ENCODE data around the gene GABPA. TPM values are rescaled to one million over a fixed set of nuclear protein-coding genes. Genes with fewer than 3 reads are reported as not detected.

The GABPA gene
- total RNA-seq, 1 experiment from 2014 or later = 20.4 TPM

GRCh38 chr21:25732091-25732760 is 2.5 kb upstream of the GABPA start:
- Mint-ChIP-seq H3K27ac (peak overlapping the region in 1 of 3 experiments; percentile 20; a peak in 3 of 7 replicates), H3K36me3 (ENCODE audit: insufficient read depth in 1 of 3, low read depth in 3 of 3) (peaks cover 7 to 32% (median 29%) of the 10 kb centered on the region in 3 experiments), H3K4me1 (peaks cover 22% of the 10 kb centered on the region in 2 experiments), H3K9me3 (peaks cover 2 to 5% of the 10 kb centered on the region in 2 experiments; a peak in 3 of 5 replicates), H3K27me3 (ENCODE audit: low read depth) (no peaks in the 10 kb centered on the region), H3K4me3 (no peak overlapping the region)
- no peaks in the 10 kb centered on the region for H3K4me1 ChIP-seq (ENCODE audit: insufficient read depth, low read length)
- no peak overlapping the region for H4K91ac ChIP-seq (ENCODE audit: insufficient read length, low read depth, low read length)
- H4K8ac ChIP-seq (replicated peaks; ENCODE audit: insufficient read length, low read depth, low read length) = no peak overlapping the region
- no peak overlapping the region for H2BK5ac ChIP-seq (ENCODE audit: insufficient read length, low read length)
- H3K27ac ChIP-seq (ENCODE audit: insufficient read length, low read depth, low read length) = no peak overlapping the region
- no peak overlapping the region for H3K14ac ChIP-seq (ENCODE audit: insufficient read depth, low read length)
- H3K4ac ChIP-seq (ENCODE audit: low read depth, low read length) = no peak overlapping the region
- H3K56ac ChIP-seq (ENCODE audit: insufficient read length, low read depth, low read length) = no peak overlapping the region
- no peak overlapping the region for H2BK20ac ChIP-seq (ENCODE audit: low read depth, low read length, poor library complexity, severe bottlenecking)
- no peak overlapping the region for H3T11ph ChIP-seq (ENCODE audit: low read length)
- no peak overlapping the region for H2AK5ac ChIP-seq (ENCODE audit: insufficient read length, low read length)
- peaks cover 21% of the 10 kb centered on the region; the same call in 1 of the 2 replicates for H3K79me2 ChIP-seq (ENCODE audit: insufficient read depth, low read length)
- no peak for TF ChIP-seq CTCF (conservative IDR thresholded peaks at IDR 0.05)
- H3K18ac ChIP-seq (ENCODE audit: insufficient read length, low read depth, low read length) = no peak overlapping the region
- H3K23me2 ChIP-seq (ENCODE audit: insufficient read length, low read depth, low read length, poor library complexity, severe bottlenecking) = peaks cover 11% of the 10 kb centered on the region
- H2BK12ac ChIP-seq (ENCODE audit: insufficient read length, low read depth, low read length) = no peak overlapping the region
- H3K79me1 ChIP-seq (ENCODE audit: insufficient read depth, low read depth, low read length, poor library complexity, severe bottlenecking) = peaks cover 3% of the 10 kb centered on the region
- no peak overlapping the region for H3K9ac ChIP-seq (ENCODE audit: extremely low read depth, insufficient read length, low read length)
- H3K23ac ChIP-seq (ENCODE audit: insufficient read length, low read depth, low read length) = no peak overlapping the region
- H2AFZ ChIP-seq (ENCODE audit: low read length) = no peak overlapping the region
- H4K20me1 ChIP-seq (ENCODE audit: control insufficient read depth, insufficient read depth, insufficient read length) = no peaks in the 10 kb centered on the region
- H3K9me3 ChIP-seq (ENCODE audit: control insufficient read depth, low read depth, low read length) = no peaks in the 10 kb centered on the region
- WGBS (ENCODE audit: extremely low coverage, insufficient read length, low lambda C conversion rate) = no CpG with 5 or more reads among the region's 6 CpGs
- no peak overlapping the region for H2BK120ac ChIP-seq (ENCODE audit: low read depth, low read length, poor library complexity, severe bottlenecking)
- H3K4me2 ChIP-seq (ENCODE audit: insufficient read depth, insufficient read length, low read length) = no peak overlapping the region
- no peak overlapping the region for H2BK15ac ChIP-seq (ENCODE audit: low read depth, low read length)
- H3K27me3 ChIP-seq (ENCODE audit: insufficient read depth, low read length) = no peaks in the 10 kb centered on the region
- no peak for DNase-seq
- no peak overlapping the region for H4K5ac ChIP-seq (ENCODE audit: insufficient read length, low read depth, low read length)

Measured in H9 (cell line).